Endothelial cell of umbilical vein (primary cell): Measurements from ENCODE around the gene EHD1. TPM values are rescaled to one million over a fixed set of nuclear protein-coding genes. Genes with fewer than 3 reads are reported as not detected.
A peak's percentile ranks its signal among the peaks of the same experiment; 100 is the strongest.

ENCODE experiments used
- BruUV-seq: library from RNA; stranded (reverse); fragments of 400-500 nt; replicated peaks from 2 replicates; lab custom pipeline; 2021; lab: Mats Ljungman, UMichigan
- CTCF ChIA-PET: fragments of 300-600, 350-600 bp; sonication (Branson Sonifier 250); formaldehyde crosslinking; loops from one replicate; lab custom pipeline; 2021; ENCODE audit warnings: antibody characterized with exemption, inconsistent platforms; lab: Charles Lee
- POLR2A ChIA-PET: fragments of 300-600, 350-600 bp; sonication (Branson Sonifier 250); formaldehyde crosslinking; loops from one replicate; lab custom pipeline; 2021; ENCODE audit warnings: antibody characterized with exemption, inconsistent platforms; lab: Charles Lee
- DNase-seq: peaks from one replicate; pipeline ENCODE4 v3.0.0-alpha.2; 2011; ENCODE audit warnings: low read depth, low spot score
- FAIRE-seq: peaks from 2 replicates; lab custom pipeline; 2011; peaks lifted over from hg19 to GRCh38; lab: Jason Lieb, UNC
- H2AFZ ChIP-seq: 2 replicates; pipeline ENCODE4 v1.6.0; 2012; ENCODE audit warnings: low read depth, low read length, control low read depth, inconsistent platforms
- H3K27ac ChIP-seq: 2 replicates; pipeline ENCODE4 v1.5.1; 2011; ENCODE audit warnings: low read depth, mild to moderate bottlenecking, control low read depth, low read length, moderate library complexity; ENCODE audit not compliant: insufficient read depth
- H3K27me3 ChIP-seq, 2 experiments: 2 replicates each; pipeline versions ENCODE4 v1.6.0 to v1.6.1; 2011; ENCODE audit warnings: low read length in 2 of 2, mixed read lengths in 1 of 2; ENCODE audit not compliant: control insufficient read depth in 2 of 2, insufficient read depth in 2 of 2
- H3K36me3 ChIP-seq, 2 experiments: 2 replicates in 1 of 2; 3 replicates in 1 of 2; pipeline ENCODE4 v1.5.1; 2011; ENCODE audit warnings: low read length in 2 of 2, mild to moderate bottlenecking in 1 of 2, moderate library complexity in 1 of 2; ENCODE audit not compliant: control insufficient read depth in 2 of 2, insufficient read depth in 2 of 2; ENCODE audit errors: extremely low read depth in 1 of 2
- H3K4me1 ChIP-seq: 3 replicates; pipeline ENCODE4 v1.5.1; 2011; ENCODE audit warnings: mild to moderate bottlenecking, low read length; ENCODE audit not compliant: control insufficient read depth, insufficient read depth; ENCODE audit errors: extremely low read depth
- H3K4me2 ChIP-seq: 2 replicates; pipeline ENCODE4 v1.6.1; 2011; ENCODE audit warnings: low read length, control low read depth, mixed read lengths; ENCODE audit not compliant: insufficient read depth
- H3K4me3 ChIP-seq, 3 experiments: fragments of 200-600 bp in 1 of 3; sonication (generic), shearing (Covaris generic) in 1 of 3; replicated peaks in 1 of 3; 2 replicates each; pipeline ENCODE4 v1.5.1; 2011 to 2016; ENCODE audit warnings: control low read depth in 3 of 3, low read length in 3 of 3, mild to moderate bottlenecking in 2 of 3, inconsistent platforms in 1 of 3, low read depth in 1 of 3, moderate library complexity in 1 of 3; ENCODE audit not compliant: insufficient read depth in 1 of 3
- H3K79me2 ChIP-seq: 2 replicates; pipeline ENCODE4 v1.6.0; 2012; ENCODE audit warnings: low read length, inconsistent platforms; ENCODE audit not compliant: control insufficient read depth, insufficient read depth
- H3K9ac ChIP-seq: replicated peaks from 2 replicates; pipeline ENCODE3; 2011; ENCODE audit warnings: low read length, control low read depth; ENCODE audit not compliant: insufficient read depth; ENCODE audit errors: extremely low read depth
- H3K9me1 ChIP-seq: replicated peaks from 3 replicates; pipeline ENCODE4 v1.6.0; 2011; ENCODE audit warnings: mild to moderate bottlenecking, low read length; ENCODE audit not compliant: control insufficient read depth, insufficient read depth; ENCODE audit errors: extremely low read depth
- H3K9me3 ChIP-seq: replicated peaks from 2 replicates; pipeline ENCODE4 v1.5.1; 2012; ENCODE audit warnings: low read length, inconsistent platforms; ENCODE audit not compliant: control insufficient read depth, insufficient read depth
- H4K20me1 ChIP-seq: replicated peaks from 2 replicates; pipeline ENCODE3; 2011; ENCODE audit warnings: mild to moderate bottlenecking, low read length; ENCODE audit not compliant: control insufficient read depth, insufficient read depth; ENCODE audit errors: extremely low read depth
- EZH2 ChIP-seq: IDR thresholded peaks from 2 replicates; pipeline ENCODE4 v1.6.1; 2012; ENCODE audit warnings: borderline replicate concordance, low read depth, mild to moderate bottlenecking, moderate library complexity, low read length, inconsistent platforms; ENCODE audit not compliant: severe bottlenecking
- FOS ChIP-seq: IDR thresholded peaks from 2 replicates; pipeline ENCODE4 v1.6.1; 2011; ENCODE audit warnings: mild to moderate bottlenecking, low read length, moderate library complexity, borderline replicate concordance; ENCODE audit not compliant: insufficient read depth
- GATA2 ChIP-seq: IDR thresholded peaks from 2 replicates; pipeline ENCODE4 v1.7.0; 2011; ENCODE audit warnings: low read depth, mild to moderate bottlenecking, moderate library complexity, mixed read lengths, low read length; ENCODE audit not compliant: insufficient read length, insufficient read depth
- JUN ChIP-seq: IDR thresholded peaks from 2 replicates; pipeline ENCODE4 v1.6.1; 2011; ENCODE audit warnings: borderline replicate concordance, low read depth; ENCODE audit not compliant: insufficient read length, insufficient read depth
- MYC ChIP-seq: IDR thresholded peaks from one replicate; pipeline ENCODE4 v1.6.1; 2011; ENCODE audit warnings: mild to moderate bottlenecking, low read depth, low read length
- POLR2A ChIP-seq: IDR thresholded peaks from 2 replicates; pipeline ENCODE4 v1.6.1; 2012; ENCODE audit warnings: low read depth, mild to moderate bottlenecking, control low read depth, low read length
- POLR2AphosphoS5 ChIP-seq: IDR thresholded peaks from 2 replicates; pipeline ENCODE4 v1.6.1; 2012; ENCODE audit warnings: low read depth, mild to moderate bottlenecking, control low read depth, low read length, moderate library complexity; ENCODE audit not compliant: insufficient read depth
- dilution Hi-C: fragments of 300-500 bp; cut with MboI; formaldehyde crosslinking; loops from one replicate; pipeline ENCODE4 v1.15.0; 2019; ENCODE audit warnings: low sequenced_read_pairs; ENCODE audit not compliant: extremely low pct_ligation_motif_present
- intact Hi-C: fragments of 100-400 bp; cut with micrococcal nuclease; formaldehyde crosslinking; loops from one replicate; pipeline ENCODE4 v1.10.0; 2022
- polyA plus RNA-seq, 4 experiments: library from polyadenylated mRNA; depleted of rRNA in 3 of 4; stranded (reverse) in 3 of 4; unstranded in 1 of 4; fragments of >200 nt; gene quantifications; 2 replicates each; pipeline versions ENCODE4 v1.2.1 to v1.2.3, GENCODE V29; 2011 to 2012; ENCODE audit warnings: missing spikeins in 1 of 4
- total RNA-seq: library from RNA; stranded (reverse); gene quantifications from 2 replicates; pipeline ENCODE4 v1.2.3, GENCODE V29; 2021
- TF ChIP-seq, protein P1 (sequence below): IDR thresholded peaks from 2 replicates; pipeline ENCODE4 v1.6.1; 2011; ENCODE audit not compliant: insufficient read depth, insufficient read length
- TF ChIP-seq, protein P2 (sequence below), 2 donors: IDR thresholded peaks; 1 replicate in 1 of 2; 2 replicates in 1 of 2; pipeline ENCODE4 v1.5.1; 2011; ENCODE audit warnings: low read length in 2 of 2, mild to moderate bottlenecking in 2 of 2, moderate library complexity in 2 of 2, control low read depth in 1 of 2, inconsistent platforms in 1 of 2, low read depth in 1 of 2; ENCODE audit not compliant: insufficient read depth in 1 of 2; ENCODE audit errors: extremely low read depth in 1 of 2

The EHD1 gene
- total and polyA plus RNA-seq, 2 donors (not counting 3 experiments of a cell fraction or from before 2014, with no cell fraction given): 109 to 136 TPM

DNA sequence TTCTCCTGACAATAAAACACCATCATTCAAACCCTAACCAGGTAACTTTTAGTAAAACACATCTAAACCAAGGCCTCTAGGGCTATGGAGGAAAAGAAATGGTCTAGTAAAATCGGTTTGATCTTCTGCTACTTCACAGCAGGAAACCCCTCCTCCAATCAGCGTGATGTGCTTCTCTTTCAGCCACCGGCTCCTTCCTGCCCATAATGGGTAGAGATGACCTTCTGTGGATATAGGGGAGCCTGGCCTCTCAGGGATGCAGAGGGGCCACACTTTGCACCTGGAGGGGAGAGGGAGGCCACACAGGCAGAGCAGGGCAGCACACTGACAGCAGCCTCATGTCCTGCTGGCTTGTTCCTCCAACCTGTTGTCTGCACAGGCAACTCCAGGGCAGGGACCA, 6.9 kb downstream of the EHD1 start:
- dilution Hi-C loops: no loop called here
- H3K36me3 ChIP-seq: peaks cover 2 to 11% of the 10 kb centered on the region in 2 experiments
- FAIRE-seq (peak; percentile 49), DNase-seq (no peak)
- intact Hi-C loops: no loop called here
- H3K4me1 ChIP-seq: peaks cover 56% of the 10 kb centered on the region
- H3K4me2 ChIP-seq: peak overlapping the region; percentile 49
- CTCF ChIA-PET: no interaction called here
- BruUV-seq: no TSS peak
- POLR2A ChIA-PET: no interaction called here
- peak overlapping the region; percentile 83 for H3K9ac ChIP-seq
- H3K9me3 ChIP-seq: no peaks in the 10 kb centered on the region
- no peaks in the 10 kb centered on the region for H3K9me1 ChIP-seq
- peak overlapping the region; percentile 98 for H3K27ac ChIP-seq
- H3K4me3 ChIP-seq: no peak overlapping the region
- no peak overlapping the region for H2AFZ ChIP-seq
- H4K20me1 ChIP-seq: no peaks in the 10 kb centered on the region
- peaks cover 73% of the 10 kb centered on the region for H3K79me2 ChIP-seq
- no peak for TF ChIP-seq POLR2A
- TF ChIP-seq MYC: no peak
- TF ChIP-seq, protein P1, sequence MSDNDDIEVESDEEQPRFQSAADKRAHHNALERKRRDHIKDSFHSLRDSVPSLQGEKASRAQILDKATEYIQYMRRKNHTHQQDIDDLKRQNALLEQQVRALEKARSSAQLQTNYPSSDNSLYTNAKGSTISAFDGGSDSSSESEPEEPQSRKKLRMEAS: no peak
- no peak for TF ChIP-seq GATA2
- TF ChIP-seq, protein P2, sequence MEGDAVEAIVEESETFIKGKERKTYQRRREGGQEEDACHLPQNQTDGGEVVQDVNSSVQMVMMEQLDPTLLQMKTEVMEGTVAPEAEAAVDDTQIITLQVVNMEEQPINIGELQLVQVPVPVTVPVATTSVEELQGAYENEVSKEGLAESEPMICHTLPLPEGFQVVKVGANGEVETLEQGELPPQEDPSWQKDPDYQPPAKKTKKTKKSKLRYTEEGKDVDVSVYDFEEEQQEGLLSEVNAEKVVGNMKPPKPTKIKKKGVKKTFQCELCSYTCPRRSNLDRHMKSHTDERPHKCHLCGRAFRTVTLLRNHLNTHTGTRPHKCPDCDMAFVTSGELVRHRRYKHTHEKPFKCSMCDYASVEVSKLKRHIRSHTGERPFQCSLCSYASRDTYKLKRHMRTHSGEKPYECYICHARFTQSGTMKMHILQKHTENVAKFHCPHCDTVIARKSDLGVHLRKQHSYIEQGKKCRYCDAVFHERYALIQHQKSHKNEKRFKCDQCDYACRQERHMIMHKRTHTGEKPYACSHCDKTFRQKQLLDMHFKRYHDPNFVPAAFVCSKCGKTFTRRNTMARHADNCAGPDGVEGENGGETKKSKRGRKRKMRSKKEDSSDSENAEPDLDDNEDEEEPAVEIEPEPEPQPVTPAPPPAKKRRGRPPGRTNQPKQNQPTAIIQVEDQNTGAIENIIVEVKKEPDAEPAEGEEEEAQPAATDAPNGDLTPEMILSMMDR (IDR thresholded peaks at IDR 0.05; ENCODE audit: extremely low read depth in 1 of 2, insufficient read depth in 1 of 2, low read depth in 1 of 2, low read length in 2 of 2): no peak
- no peak for TF ChIP-seq FOS
- no peak for TF ChIP-seq POLR2AphosphoS5
- TF ChIP-seq EZH2: no peak
- TF ChIP-seq JUN: no peak
- no peaks in the 10 kb centered on the region for H3K27me3 ChIP-seq
